Fibroblast of skin of abdomen (primary cell): ENCODE data around the gene CYB561A3. TPM values are rescaled to one million over a fixed set of nuclear protein-coding genes. Genes with fewer than 3 reads are reported as not detected.
A peak's percentile ranks its signal among the peaks of the same experiment; 100 is the strongest.
"Not testable (repeated sequence)": the region's sequence is repeated elsewhere in the genome, so short reads cannot be mapped to it uniquely, and the experiment has no call there.

Experiments used
- DNase-seq: peaks from one replicate; pipeline ENCODE4 v3.0.0-alpha.2; 2013
- polyA plus RNA-seq, 2 experiments: library from polyadenylated mRNA; unstranded; fragments of 120-200 nt; gene quantifications; one replicate each; pipeline ENCODE4 v1.2.1, GENCODE V29; 2013; ENCODE audit not compliant: insufficient read length in 2 of 2

The CYB561A3 gene, protein sequence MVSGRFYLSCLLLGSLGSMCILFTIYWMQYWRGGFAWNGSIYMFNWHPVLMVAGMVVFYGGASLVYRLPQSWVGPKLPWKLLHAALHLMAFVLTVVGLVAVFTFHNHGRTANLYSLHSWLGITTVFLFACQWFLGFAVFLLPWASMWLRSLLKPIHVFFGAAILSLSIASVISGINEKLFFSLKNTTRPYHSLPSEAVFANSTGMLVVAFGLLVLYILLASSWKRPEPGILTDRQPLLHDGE
- polyA plus RNA-seq (2013, experiment 1 of 2; ENCODE audit: insufficient read length), result 30.1 TPM
- polyA plus RNA-seq (2013, experiment 2 of 2; ENCODE audit: insufficient read length), result 30.7 TPM

- peak; percentile 93 for DNase-seq
Measured at GRCh38 chr11:61361741-61362541, at the start of gene CYB561A3, which contains the start of gene TMEM138. CYB561A3 (minus strand) TSS chr11:61361882; CDS start chr11:61356713, 5,169 bp downstream. TMEM138 (plus strand) TSS chr11:61362374; CDS start chr11:61364391, 2,017 bp downstream.

GRCh38 chr11:61406991-61407728 lies 45.5 kb upstream of the CYB561A3 start:
- DNase-seq, result no peak

- DNase-seq, result no peak
Measured at GRCh38 chr11:61406067-61406466, 44.4 kb upstream of the CYB561A3 start.

DNA sequence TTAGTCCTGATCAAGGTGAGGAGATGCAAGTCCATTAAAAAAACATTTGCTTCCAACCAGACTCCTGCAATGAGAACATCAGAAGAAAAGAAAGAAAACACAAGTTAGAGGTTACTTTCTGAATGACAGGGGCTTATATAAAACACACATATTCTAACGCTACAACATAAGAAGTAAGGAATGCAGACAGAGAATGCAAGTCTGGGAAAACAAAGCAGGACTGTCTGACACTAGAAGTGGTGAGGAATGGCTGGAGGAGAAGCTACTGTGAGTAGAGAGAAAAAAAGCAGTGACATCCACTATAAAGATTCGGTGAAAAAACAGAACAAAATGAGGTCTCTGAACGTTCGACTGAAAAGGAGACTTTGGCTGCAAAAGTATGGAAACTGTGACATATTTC lies 43.0 kb upstream of the CYB561A3 start:
- DNase-seq, result no peak

GRCh38 chr11:61404103-61404502 lies 42.4 kb upstream of the CYB561A3 start:
- DNase-seq, result no peak

DNA sequence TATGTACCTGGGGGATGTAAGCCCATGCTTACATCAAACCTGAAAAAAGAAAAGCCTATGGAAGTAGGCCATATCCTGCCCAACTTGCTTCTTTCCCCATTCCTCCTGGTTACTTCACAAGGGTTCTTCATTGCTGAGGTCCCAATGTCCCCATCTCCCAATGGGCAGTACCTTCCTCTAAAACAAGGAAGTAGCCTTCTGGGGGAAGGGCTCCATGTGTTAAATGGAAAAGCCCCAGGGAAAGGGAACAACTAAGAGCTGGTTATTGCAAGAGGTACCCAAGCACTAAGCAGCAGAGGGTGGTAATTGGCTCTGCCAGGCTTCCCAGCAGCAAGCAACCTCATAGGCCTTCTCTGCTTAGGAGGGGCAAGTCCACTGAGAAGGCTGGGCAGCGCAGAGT lies 42.0 kb upstream of the CYB561A3 start:
- DNase-seq, result no peak

GRCh38 chr11:61401573-61401972 lies 39.9 kb upstream of the CYB561A3 start:
- DNase-seq, result no peak

- DNase-seq, result no peak
Measured at GRCh38 chr11:61401173-61401572, 39.5 kb upstream of the CYB561A3 start.

- DNase-seq, result peak; percentile 19
Measured at GRCh38 chr11:61392981-61393595, 31.4 kb upstream of the CYB561A3 start.

DNA sequence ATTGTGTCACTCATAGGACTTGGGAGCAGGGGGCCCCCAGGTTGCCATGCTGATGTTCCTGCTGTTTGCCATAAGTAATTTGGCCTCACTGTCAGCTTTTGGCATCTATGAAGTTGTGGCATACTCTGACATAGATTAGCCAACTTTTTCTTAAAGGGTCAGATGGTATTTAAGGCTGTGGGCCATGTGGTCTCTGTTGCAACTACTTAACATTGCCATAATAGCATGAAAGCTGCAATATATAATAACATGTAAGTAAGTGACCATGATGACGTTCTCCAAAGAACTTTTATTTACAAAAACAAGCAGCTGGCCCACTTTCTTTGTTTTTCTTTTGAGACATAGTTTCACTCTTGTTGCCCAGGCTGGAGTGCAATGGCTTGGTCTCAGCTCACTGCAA lies 28.5 kb upstream of the CYB561A3 start:
- DNase-seq, result no peak

- no peak for DNase-seq
Measured at GRCh38 chr11:61384271-61385242, 22.9 kb upstream of the CYB561A3 start.

- not testable (repeated sequence) for DNase-seq
Measured at GRCh38 chr11:61383859-61384258, 22.2 kb upstream of the CYB561A3 start.

GRCh38 chr11:61380884-61381283 lies 19.2 kb upstream of the CYB561A3 start:
- no peak for DNase-seq

DNA sequence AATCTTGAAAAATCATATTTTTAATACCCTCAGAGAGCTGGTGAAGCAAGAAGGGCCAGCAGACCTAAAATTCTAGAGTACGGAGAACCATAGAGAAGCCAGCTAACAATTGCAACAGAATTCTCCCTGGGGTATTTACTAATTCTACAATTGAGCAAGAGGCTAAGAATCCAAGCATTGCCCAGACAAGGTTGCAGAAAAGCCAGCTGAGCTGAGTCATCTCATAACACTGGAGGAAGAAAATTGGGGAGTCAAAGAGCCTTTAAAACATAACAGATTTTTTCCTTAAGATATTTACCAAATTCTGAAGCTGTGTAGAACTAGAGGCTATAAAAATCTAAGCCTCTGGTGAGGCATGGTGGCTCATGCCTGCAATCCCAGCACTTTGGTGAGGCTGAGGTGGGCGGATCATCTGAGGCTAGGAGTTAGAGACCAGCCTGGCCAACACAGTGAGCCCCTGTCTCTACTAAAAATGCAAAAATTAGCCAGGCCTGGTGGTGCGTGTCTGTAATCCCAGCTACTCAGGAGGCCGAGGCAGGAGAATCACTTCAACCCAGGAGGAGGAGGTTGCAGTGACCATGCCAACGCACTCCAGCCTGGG lies 17.1 kb upstream of the CYB561A3 start:
- peak; percentile 97 for DNase-seq

GRCh38 chr11:61377461-61378160 lies 15.9 kb upstream of the CYB561A3 start:
- no peak for DNase-seq

GRCh38 chr11:61375761-61376108 lies 14.1 kb upstream of the CYB561A3 start:
- DNase-seq, result no peak

DNA sequence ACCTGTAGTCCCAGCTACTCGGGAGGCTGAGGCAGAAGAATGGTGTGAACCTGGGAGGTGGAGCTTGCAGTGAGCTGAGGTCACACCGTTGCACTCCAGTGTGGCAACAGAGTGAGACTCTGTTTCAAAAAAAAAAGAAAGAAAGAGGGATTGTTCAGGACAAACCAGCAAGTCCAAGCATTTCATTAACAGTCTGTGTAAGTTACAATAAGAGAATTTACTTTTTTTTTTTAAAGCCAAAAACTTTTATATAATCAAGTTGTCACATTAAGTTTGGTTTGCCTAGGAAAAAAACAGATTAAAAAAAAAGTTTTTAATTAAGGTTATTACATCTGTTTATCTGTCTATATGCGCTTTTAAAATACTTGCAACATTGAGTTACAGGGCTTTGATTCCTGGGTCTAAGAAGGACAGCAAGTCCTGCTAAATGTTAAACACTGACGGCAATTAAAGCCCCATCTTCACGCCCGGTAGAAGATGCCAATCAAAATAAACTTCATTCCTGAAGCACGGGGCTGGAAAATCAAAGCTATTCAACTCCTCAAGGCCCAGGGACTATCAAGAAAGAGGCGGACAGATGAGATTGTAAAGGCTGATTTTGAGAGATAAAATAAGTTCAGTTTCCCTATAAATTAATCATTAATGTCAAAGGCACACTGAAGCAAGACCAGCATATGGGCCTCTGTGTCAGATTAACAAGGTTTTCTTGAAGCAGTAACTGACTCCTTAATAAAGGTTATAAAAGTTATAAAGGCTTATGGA lies 11.2 kb upstream of the CYB561A3 start:
- no peak for DNase-seq

DNA sequence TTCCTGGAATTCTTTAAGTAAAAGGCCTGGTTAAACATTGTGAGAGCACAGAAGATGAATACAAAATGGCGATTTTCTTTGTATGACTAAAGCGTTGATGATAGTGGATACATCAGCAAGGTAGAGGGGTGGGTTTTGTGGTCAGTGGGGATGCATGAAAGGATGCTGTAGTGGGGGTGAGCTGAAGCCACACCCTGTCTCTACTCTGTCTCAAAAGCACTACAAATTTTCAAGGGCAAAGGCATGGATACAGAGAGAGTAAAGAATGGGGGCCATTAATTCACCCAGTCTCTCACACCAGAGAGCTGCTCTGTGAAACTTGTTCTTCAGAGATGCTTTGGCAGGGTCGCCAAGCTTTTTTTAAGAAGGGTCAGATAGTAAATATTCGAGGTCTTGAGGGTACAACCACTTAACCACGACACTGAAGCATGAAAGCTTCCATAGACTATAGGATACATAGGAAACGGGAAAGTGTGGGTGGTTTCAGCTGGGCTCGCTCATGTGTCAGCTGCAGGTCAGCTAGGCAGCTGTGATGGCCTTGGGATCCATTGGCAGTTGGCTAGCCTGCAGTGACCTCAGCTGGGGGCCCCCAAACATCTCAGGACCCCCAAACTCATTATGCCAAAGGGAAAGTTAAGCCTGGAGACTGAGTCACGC lies 8.8 kb upstream of the CYB561A3 start:
- DNase-seq, result no peak
